GM18873 (cell line): ENCODE measurements around the gene OR6K3.
"Not testable (repeated sequence)": the region's sequence is repeated elsewhere in the genome, so short reads cannot be mapped to it uniquely, and the experiment has no call there.

ENCODE experiments used
- ATAC-seq: cut with Tn5 transposase; IDR thresholded peaks from one replicate; pipeline ENCODE4 v1.9.1; 2021; ENCODE audit warnings: mild to moderate bottlenecking, moderate library complexity, moderate number of reproducible peaks; ENCODE audit not compliant: unreplicated experiment, low FRiP score

Gene OR6K3

GRCh38 chr1:158720620-158721019 lies at the start of gene OR6K3:
TSS of gene OR6K3 (minus strand) at chr1:158720720. CDS start at chr1:158718115, 2,605 bp downstream.
- ATAC-seq: no peak

DNA sequence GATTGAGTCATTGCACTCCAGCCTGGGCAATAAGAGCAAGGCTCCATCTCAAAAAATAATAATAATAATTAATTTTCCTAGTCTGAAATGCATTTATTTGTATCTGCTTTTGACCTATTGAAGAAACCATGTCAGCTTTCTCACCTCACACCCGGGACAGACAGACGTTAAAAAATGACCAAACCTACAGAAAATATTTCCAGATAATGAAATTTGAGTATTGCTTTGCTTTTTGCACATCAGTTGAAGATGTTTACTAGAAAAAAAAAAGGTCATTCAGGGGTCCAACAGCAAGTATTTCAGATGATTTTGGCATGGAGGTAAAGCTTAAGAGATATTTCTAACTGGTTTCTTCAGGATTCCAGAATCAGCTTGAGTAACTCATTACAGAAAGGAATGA lies 33.9 kb upstream of the OR6K3 start, which contains the start of gene OR6K6:
TSS of gene OR6K6 (plus strand) at position 301 of the 400 bp plus-strand sequence. CDS start 168 bp downstream, outside the sequence.
- no peak for ATAC-seq

DNA sequence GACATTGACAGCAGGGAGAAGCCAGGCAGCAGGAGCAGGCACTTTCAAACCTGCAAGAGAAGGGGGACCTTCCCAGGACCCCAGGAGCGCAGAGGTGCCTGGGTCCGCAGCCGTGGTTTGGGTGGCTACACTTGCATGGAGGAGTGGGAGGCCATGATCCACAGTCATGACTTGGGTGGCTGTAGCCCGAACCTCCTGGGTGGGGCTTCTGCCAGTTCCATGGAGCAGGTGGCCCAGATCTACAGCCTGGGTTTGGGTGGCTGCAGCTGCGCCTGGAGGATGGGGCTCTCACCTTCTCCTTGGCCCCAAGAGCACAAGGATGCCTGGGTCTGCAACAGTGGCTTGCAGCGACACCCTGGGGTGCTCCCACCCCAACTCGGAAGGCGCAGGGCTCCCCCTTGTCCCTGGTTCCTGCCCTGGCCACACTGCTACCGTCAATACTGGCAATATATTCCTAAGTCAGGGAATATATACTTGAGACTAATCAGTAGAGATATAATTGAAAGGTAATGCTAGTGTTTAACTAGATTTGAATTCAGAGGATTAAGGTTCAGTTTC lies 31.7 kb upstream of the OR6K3 start:
- no peak for ATAC-seq

- ATAC-seq: no peak
Observed at GRCh38 chr1:158735848-158736247, 15.3 kb upstream of the OR6K3 start.

DNA sequence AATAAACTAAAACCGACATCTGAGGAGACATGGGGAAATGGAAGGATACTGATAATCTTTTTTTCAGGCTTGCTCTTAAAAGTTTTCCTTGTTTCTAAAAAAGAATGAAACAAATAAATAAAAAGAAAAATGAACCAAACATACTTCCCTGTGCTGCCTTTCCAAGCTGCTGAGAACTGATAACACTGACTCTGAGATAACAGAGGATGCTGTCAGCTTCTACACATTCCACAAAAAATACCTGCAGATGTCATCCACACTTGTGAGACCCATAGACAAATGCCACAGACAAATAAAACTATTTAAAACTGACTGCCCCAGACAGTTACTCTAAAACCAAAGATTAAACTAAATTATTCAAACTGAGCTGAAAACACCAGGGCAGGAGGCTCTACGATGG lies 12.0 kb upstream of the OR6K3 start:
- ATAC-seq: no peak

GRCh38 chr1:158731707-158732106 lies 11.2 kb upstream of the OR6K3 start:
- ATAC-seq: no peak

DNA sequence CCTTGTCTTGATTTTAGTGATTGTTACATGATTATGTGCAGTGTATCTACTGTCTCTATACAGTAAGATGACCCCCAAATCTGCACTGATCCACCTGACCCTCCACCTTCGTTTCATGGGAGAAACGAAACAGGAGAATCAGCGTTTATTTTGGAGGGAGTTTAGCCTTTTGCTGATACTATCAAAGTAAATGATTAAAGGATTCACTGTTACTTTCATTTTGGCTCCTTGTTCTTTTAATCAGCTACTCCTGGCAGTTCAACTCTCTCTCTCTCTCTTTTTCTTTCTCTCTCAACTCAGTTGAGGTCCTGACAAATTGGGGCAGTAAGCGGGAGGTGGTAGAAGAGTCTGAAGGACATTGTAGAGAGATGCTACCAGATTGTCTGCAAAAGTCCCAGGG lies 9.9 kb upstream of the OR6K3 start:
- ATAC-seq: no peak

DNA sequence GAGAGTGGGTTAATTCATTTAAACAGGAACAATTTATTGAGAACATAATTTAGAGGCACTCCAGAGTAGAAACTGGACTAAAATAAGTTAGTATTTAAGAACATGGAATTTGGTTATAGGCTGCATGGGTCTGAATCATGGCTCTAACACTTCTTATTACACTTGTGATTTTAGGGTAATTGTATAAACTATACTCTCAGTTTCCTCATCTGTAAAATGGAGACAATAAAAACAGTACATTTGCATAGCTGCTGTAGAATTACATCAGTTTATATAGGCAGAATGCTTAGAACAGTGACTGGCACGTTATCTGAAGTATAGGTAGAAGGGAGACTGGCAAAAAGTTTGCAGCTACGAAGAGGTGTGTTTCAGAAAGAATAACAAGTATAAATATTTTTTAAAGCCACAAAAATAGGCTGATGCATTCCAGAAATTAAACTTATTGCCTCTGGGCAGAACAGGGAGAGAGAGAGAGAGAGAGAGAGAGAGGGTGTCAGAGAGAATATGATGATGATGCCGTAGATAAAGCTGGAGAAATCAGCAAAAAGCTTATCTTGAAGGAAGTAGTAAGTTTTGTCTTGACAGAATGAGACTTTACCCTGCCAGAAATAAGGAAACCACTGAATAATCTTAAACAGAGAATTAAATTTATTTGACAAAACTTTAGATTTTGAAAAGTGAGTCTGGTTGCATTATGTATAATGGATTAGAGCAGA lies 8.1 kb upstream of the OR6K3 start:
- no peak for ATAC-seq

GRCh38 chr1:158724442-158724841 lies 3.9 kb upstream of the OR6K3 start:
- ATAC-seq: no peak

DNA sequence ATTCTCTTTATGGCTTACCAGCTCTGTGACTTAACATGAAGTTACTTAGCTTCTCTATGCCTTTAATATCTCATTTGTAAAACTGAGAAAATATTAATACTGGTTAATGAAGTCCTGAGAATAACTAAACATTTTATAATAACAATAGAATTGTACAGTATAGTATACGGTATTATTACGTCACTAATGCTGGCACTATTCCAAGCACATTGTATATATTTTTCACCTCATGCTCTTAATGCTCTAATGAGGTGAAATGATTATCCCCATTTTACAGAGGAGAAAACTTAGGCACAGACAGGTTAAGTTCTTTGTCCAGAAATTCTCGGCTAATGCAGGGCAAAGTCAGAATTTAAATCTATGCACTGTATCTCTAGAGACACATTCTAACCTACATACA lies 856 bp downstream of the OR6K3 start:
- ATAC-seq: no peak

GRCh38 chr1:158717344-158717743 lies 3.2 kb downstream of the OR6K3 start:
- no peak for ATAC-seq

DNA sequence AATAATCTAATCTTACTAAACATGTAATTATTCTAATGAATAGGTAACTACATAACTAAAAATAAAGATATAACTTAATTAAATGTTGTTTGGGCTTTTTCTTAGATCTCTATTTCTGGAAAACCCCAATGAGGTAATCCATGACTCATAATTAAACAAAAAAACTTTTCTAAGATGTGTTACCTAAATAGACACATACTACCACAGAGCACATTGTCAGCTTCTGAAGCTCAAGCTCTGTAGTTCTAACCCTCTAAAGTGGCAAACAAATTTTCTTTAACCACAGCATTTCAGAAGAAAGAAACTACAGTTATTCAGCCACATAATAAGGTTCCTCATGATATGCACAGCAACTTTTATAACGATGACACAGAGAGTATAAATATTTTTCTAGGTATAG lies 4.2 kb downstream of the OR6K3 start:
- no peak for ATAC-seq

GRCh38 chr1:158714754-158715153 lies 5.8 kb downstream of the OR6K3 start:
- ATAC-seq: no peak

GRCh38 chr1:158711098-158711497 lies 9.4 kb downstream of the OR6K3 start:
- no peak for ATAC-seq

DNA sequence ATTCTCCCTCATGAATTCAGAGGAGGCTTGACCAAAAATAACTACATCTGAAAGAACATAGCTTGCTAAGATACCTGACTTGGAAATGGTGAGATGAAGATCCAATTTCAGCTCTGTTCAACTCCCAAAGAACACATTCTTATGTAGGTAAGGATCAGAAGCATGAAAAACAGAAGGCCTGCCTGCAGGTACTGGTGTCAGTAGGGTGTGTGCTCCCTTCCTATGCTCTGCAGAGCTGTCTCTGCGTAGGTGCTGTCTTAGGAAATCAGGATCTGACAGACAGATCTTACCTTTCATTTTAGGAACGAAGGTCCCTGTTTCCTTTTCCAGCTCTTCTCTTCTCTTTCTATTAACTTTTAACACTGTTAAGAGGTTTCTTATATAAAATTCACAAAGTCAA lies 14.4 kb downstream of the OR6K3 start:
- no peak for ATAC-seq

- ATAC-seq: no peak
Observed at GRCh38 chr1:158700552-158700951, 20.0 kb downstream of the OR6K3 start, which contains the start of gene OR6K2. TSS of gene OR6K2 (minus strand) at chr1:158700652. CDS start at chr1:158700652, 0 bp downstream.

DNA sequence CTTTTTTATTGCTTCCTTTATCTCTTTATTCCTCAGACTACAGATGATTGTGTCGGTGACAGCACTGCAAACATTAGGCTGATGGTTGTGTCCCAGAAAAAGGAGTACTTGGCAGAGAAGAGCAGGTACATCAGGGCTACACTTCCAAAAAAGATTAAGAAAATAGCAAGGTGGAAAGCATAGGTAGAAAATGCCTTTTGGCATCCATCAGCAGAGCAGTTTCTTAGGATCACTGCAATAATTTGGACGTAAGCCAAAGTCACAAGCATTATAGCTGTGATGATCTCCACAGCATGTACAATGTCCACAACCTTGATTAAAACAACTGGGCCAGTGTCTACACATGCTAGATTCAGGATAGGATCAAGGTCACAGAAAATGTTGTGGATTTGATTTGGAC lies 25.9 kb downstream of the OR6K3 start:
- no peak for ATAC-seq

- ATAC-seq: no peak
Observed at GRCh38 chr1:158692356-158692755, 28.2 kb downstream of the OR6K3 start.

GRCh38 chr1:158691907-158692306 lies 28.6 kb downstream of the OR6K3 start:
- no peak for ATAC-seq

DNA sequence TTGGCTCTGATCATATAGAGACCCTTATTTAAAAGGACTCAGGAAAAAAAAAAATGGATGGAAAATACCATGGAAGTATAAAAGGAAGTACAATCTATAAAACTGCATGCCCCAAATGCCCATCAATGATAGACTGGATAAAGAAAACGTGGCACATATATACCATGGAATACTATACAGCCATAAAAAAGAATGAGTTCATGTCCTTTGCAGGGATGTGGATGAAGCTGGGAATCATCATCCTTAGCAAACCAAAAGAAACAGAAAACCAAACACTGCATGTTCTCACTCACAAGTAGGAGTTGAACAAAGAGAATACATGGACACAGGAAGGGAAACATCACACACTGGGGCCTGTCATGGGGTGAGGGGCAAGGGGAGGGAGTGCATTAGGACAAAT lies 29.4 kb downstream of the OR6K3 start:
- not testable (repeated sequence) for ATAC-seq

GRCh38 chr1:158689875-158690274 lies 30.6 kb downstream of the OR6K3 start:
- no peak for ATAC-seq

- no peak for ATAC-seq
Observed at GRCh38 chr1:158689110-158689509, 31.4 kb downstream of the OR6K3 start.
